ENCODE data around the gene SDK1.
A peak's percentile ranks its signal among the peaks of the same experiment; 100 is the strongest.

The SDK1 gene

GRCh38 chr7:3412871-3413270 is 111.8 kb downstream of the SDK1 start:
- DNase-seq (ENCODE audit: low read depth in 2 of 2), result no peak

DNA sequence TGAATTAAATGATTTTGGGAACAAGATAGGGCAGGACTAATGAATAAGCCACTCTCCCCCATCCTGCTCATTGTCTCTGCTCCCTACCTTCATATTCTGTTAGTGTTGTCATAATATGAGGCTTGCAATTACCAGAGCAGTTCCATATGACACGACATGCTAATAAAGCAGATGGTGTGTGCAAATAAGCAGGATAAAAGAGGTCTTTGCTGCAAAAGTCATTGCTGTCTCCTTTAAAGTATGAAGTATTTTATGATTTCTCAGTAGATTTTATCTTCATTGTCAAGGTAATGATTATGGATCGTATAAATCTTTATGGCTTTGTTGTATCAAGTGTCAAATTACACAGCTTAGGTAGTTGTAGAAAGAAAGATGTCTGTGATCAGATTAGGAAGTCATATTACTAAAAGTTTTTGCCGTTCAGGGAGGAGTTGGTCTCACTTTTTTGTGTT is 114.8 kb downstream of the SDK1 start:
- no peak for DNase-seq (ENCODE audit: low read depth in 2 of 2)

GRCh38 chr7:3416453-3416852 is 115.4 kb downstream of the SDK1 start:
- DNase-seq (ENCODE audit: low read depth in 2 of 2), result no peak

DNA sequence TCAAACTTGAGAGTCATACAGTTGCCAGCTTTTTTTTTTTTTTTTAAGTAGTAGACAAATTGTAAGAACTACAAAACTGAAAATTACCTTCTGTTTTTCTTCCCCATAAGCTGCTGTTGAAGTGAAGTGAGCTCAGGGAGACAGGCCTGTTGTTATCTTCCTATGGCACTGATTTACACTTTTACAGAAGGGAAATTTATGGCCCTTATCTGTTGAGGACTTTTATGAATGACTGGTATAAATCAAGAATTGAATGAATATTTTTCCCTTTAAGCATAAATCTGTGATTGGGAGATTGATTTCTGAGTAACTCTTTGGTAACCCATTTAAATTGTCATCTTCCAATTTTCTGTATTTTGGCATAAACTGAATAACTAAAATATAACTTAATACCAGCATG is 124.0 kb downstream of the SDK1 start:
- DNase-seq (ENCODE audit: low read depth in 2 of 2), result no peak

GRCh38 chr7:3426064-3426463 is 125.0 kb downstream of the SDK1 start:
- DNase-seq (ENCODE audit: low read depth in 2 of 2), result no peak

GRCh38 chr7:3427957-3428356 is 126.9 kb downstream of the SDK1 start:
- no peak for DNase-seq (ENCODE audit: low read depth in 2 of 2)

DNA sequence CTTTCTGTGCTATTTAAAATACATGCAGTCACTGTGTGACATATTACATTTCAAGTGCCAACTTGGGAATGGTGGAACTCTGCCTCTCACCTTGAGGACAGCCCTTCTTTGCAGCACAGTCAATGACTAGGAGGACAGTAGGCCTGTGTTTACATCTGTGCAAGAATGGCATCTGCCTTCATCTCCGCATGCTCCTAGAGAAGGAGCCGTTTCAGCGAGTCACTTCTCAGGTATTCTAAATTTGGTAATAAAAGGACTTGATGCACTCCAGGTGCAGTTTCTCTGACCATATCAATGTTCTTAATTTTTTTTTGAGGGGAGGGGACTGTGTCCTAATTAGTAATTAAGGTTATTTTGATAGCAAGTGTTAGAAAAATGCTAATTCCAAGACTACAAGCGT is 128.9 kb downstream of the SDK1 start:
- no peak for DNase-seq (ENCODE audit: low read depth in 2 of 2)

- no peak for DNase-seq (ENCODE audit: low read depth in 2 of 2)
These were observed 129.5 kb downstream of the SDK1 start for GRCh38 chr7:3430588-3430987.

DNA sequence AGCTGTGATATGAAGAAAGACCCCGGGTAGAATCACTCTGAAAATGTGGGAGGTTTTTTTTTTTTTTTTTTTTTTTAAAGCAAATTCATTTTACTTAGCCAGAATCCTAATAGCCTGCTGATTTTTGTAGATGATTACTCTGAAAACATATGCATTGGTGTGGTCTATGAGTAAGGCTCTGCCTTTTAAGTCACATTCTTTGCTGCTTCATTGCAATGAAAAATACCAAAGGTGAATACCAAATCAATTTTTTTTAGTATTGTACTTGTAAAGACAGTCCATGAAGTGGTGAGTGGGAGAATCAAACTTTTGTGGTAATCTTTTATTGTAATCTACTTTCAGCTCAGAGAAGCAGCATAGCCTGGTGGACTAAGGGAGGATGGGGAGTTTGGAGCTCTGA is 130.3 kb downstream of the SDK1 start:
- DNase-seq (ENCODE audit: low read depth in 2 of 2), result peak in 1 of 2 experiments; percentile 28

- peak; percentile 46 to 47 for DNase-seq (ENCODE audit: low read depth in 2 of 2)
These were observed 131.9 kb downstream of the SDK1 start for GRCh38 chr7:3432911-3433310.

- DNase-seq (ENCODE audit: low read depth in 2 of 2), result no peak
These were observed 133.6 kb downstream of the SDK1 start for GRCh38 chr7:3434611-3435010.

GRCh38 chr7:3436112-3436511 is 135.1 kb downstream of the SDK1 start:
- DNase-seq (ENCODE audit: low read depth in 2 of 2), result no peak

DNA sequence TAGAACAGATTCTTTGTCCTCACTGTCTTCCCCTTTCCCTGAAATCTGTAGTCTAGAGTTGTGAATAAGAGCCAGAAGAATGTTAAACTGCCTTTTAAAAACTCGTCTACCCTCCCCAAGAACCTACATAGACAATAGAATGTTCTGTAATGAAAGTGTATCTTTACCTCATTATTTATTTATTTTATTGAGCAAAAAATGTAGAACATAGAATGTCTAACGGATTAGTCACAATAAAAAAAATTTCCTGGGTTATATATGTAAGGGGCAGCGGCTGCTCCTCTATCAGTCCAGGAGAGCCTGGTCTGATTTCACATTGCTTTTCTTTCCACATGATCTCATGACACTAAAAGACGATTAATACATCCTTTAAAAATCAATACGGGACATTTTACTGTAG is 135.7 kb downstream of the SDK1 start:
- peak; percentile 79 to 82 for DNase-seq (ENCODE audit: low read depth in 2 of 2)

- DNase-seq (ENCODE audit: low read depth in 2 of 2), result no peak
These were observed 136.4 kb downstream of the SDK1 start for GRCh38 chr7:3437467-3437866.

GRCh38 chr7:3438352-3438751 is 137.3 kb downstream of the SDK1 start:
- no peak for DNase-seq (ENCODE audit: low read depth in 2 of 2)

DNA sequence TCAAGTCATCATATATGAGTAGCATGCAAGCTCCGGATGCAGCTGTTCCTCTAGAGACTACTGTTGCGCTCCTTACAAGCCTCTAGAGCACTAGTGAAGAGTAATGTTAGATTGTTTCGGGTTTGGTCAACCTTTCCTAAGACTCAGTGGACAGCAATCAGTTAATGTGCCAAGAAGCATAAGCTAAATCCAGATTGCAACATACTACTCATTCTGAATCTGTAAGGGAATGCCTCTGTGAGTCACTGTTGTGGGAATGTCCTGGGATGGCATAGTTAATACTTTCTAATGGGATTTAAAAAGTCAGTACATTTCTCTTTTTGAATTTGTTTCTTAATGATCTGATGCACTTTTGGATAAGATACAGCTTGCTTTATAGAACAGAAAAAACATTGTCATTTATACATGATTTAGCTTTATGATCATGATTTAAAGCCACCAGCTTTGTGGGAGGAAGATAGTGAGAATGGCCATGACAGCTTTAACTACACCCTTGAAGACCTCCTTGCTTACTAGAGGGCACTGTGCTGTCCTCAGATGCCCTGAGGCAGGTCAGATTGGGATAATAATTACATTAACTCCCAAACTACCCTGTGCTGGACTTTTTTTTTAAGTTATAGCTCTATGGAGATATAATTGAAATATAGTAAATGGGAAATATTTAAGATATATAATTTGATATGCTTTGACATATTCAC is 138.4 kb downstream of the SDK1 start:
- DNase-seq (ENCODE audit: low read depth in 2 of 2), result peak; percentile 91 to 92

GRCh38 chr7:3440509-3440908 is 139.5 kb downstream of the SDK1 start:
- no peak for DNase-seq (ENCODE audit: low read depth in 2 of 2)

DNA sequence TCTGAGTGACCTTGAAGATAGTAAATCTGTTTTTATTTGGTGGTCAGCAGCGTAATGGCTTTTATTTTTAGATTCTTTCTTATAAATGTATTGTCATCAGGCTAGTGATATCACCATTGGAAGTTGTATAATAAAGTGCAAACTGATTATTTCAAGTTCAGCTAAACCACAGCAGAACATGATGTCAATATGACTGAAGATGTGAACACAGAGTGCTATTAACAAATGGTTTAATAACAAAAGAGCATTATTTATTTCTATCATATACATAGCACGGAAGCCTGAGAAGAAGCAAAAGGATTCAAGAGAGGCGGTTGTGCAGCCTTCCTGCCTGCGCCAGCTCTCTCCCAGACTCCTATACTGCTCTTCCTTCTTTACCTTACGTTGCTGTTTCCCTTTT is 142.7 kb downstream of the SDK1 start:
- DNase-seq (ENCODE audit: low read depth in 2 of 2), result no peak

DNA sequence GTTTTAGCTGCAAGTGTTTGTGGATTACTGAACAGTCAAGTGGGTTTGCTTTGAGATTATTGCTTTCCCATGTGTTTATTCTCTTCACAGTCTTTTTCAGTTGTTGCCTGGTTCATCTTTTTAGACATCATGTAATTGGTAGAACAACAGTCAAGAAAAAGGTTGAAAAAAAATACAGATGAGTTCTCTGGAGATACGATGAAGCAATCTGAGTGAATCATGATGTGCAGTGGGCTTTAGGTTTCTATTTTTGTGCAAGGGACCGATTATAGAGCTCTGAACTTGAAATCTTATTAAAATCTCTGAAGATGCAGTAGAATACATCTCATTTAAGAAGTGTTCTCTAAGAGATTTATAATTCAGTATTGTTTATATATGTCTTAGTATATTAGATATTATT is 145.7 kb downstream of the SDK1 start:
- DNase-seq (ENCODE audit: low read depth in 2 of 2), result no peak

DNA sequence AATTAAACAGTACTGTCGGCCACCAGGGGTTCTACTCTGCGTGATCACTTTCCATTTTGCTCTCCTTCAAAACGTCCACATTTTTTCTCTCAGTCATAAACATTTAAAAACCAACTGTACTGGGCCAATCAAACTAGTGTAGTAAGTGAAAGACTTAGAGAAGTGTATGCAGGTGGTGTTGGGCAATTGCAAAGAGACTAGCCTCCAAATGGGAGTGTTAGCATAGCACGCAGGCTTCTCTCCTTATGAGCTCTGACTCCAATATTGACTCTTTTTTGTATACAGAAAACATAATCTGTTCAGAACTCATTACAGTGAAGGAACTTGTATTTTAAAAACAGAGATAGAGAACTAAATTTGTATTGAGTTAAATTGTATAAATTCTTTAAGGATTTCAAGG is 150.6 kb downstream of the SDK1 start:
- DNase-seq (ENCODE audit: low read depth in 2 of 2), result no peak

- no peak for DNase-seq (ENCODE audit: low read depth in 2 of 2)
These were observed 152.3 kb downstream of the SDK1 start for GRCh38 chr7:3453398-3453797.

- DNase-seq (ENCODE audit: low read depth in 2 of 2), result no peak
These were observed 154.9 kb downstream of the SDK1 start for GRCh38 chr7:3455806-3456595.

DNA sequence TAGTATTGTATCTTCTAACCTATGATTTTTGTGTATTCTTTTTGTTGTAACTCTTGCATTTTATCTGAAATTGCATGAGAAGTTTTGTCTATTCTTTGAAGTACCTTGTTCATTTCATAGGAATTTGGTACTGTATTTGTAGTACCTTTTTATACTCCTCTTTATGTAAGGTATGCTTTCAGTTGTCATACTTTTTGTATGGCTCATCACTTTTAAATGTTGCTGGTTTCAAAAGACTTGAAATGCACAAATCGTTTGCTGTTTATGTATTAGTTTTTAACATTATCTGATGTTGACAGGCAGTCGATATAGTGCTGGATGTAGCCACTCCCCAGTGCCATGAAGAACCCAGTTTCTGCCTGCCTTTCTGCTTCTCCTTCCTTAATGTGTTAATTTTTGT is 158.1 kb downstream of the SDK1 start:
- DNase-seq (ENCODE audit: low read depth in 2 of 2), result no peak

Data from fibroblast of skin of left quadriceps (primary cell).